CD14-positive monocyte (primary cell): Measurements from ENCODE around the gene DIPK1A. TPM values are rescaled to one million over a fixed set of nuclear protein-coding genes. Genes with fewer than 3 reads are reported as not detected.

Source experiments
- DNase-seq, 3 donors: peaks; one replicate each; pipeline ENCODE4 v3.0.0-alpha.2; 2011 to 2022
- H2AFZ ChIP-seq: 2 replicates; pipeline ENCODE4 v1.6.0; 2012; ENCODE audit warnings: mild to moderate bottlenecking, low read depth, low read length, inconsistent platforms; ENCODE audit not compliant: insufficient read depth, poor library complexity, severe bottlenecking
- H3K27ac ChIP-seq, 2 donors: 1 replicate in 1 of 2; 2 replicates in 1 of 2; pipeline ENCODE4 v1.5.1; 2012 to 2013; ENCODE audit warnings: low read length in 2 of 2, control low read depth in 1 of 2, inconsistent platforms in 1 of 2, low read depth in 1 of 2, mild to moderate bottlenecking in 1 of 2
- H3K27me3 ChIP-seq, 2 donors: one replicate each; pipeline versions ENCODE4 v1.6.0 to v1.6.1; 2011 to 2013; ENCODE audit warnings: low read length in 2 of 2; ENCODE audit not compliant: control insufficient read depth in 2 of 2, insufficient read depth in 2 of 2
- H3K36me3 ChIP-seq, 2 donors: replicated peaks in 1 of 2; 1 replicate in 1 of 2; 2 replicates in 1 of 2; pipeline versions ENCODE4 v1.5.1 to v1.6.1; 2012 to 2013; ENCODE audit warnings: low read length in 2 of 2, control low read depth in 1 of 2, inconsistent platforms in 1 of 2, mild to moderate bottlenecking in 1 of 2; ENCODE audit not compliant: insufficient read depth in 2 of 2, control insufficient read depth in 1 of 2
- H3K4me1 ChIP-seq, 2 donors: 1 replicate in 1 of 2; 2 replicates in 1 of 2; pipeline versions ENCODE4 v1.5.1 to v1.6.1; 2012 to 2013; ENCODE audit warnings: low read length in 2 of 2, control low read depth in 1 of 2, inconsistent platforms in 1 of 2, mild to moderate bottlenecking in 1 of 2, moderate library complexity in 1 of 2; ENCODE audit not compliant: insufficient read depth in 2 of 2, control insufficient read depth in 1 of 2
- H3K4me2 ChIP-seq: replicated peaks from 2 replicates; pipeline ENCODE3; 2012; ENCODE audit warnings: low read length, moderate library complexity, mild to moderate bottlenecking; ENCODE audit not compliant: poor library complexity, severe bottlenecking; ENCODE audit errors: extremely low read depth
- H3K4me3 ChIP-seq, 3 experiments: fragments of 200-600 bp in 1 of 3; sonication (generic) in 1 of 3; replicated peaks in 1 of 3; 1 replicate in 2 of 3; 2 replicates in 1 of 3; pipeline ENCODE4 v1.5.1; 2011 to 2013; ENCODE audit warnings: low read length in 3 of 3, mild to moderate bottlenecking in 3 of 3, control low read depth in 2 of 3, low read depth in 2 of 3, inconsistent platforms in 1 of 3, moderate library complexity in 1 of 3
- H3K79me2 ChIP-seq: 2 replicates; pipeline ENCODE4 v1.6.0; 2012; ENCODE audit warnings: mild to moderate bottlenecking, control low read depth, inconsistent platforms, low read length, moderate library complexity; ENCODE audit not compliant: insufficient read depth
- H3K9ac ChIP-seq: 2 replicates; pipeline ENCODE4 v1.6.0; 2017; ENCODE audit warnings: low read length, mild to moderate bottlenecking; ENCODE audit not compliant: insufficient read depth, poor library complexity, severe bottlenecking
- H3K9me3 ChIP-seq, 2 donors: replicated peaks in 1 of 2; 1 replicate in 1 of 2; 2 replicates in 1 of 2; pipeline versions ENCODE4 v1.5.1 to v1.6.1; 2012 to 2013; ENCODE audit warnings: low read length in 2 of 2, control low read depth in 1 of 2; ENCODE audit not compliant: control insufficient read depth in 1 of 2, insufficient read depth in 1 of 2
- H4K20me1 ChIP-seq: 2 replicates; pipeline ENCODE4 v1.6.0; 2012; ENCODE audit warnings: mild to moderate bottlenecking, low read length, control low read depth, moderate library complexity; ENCODE audit not compliant: insufficient read depth
- H3K27ac Mint-ChIP-seq, 7 donors: one replicate each; pipeline ENCODE4 v1.8.0; 2020; ENCODE audit warnings: mild to moderate bottlenecking in 7 of 7, mixed read lengths in 7 of 7, moderate library complexity in 6 of 7, inconsistent platforms in 2 of 7
- H3K27me3 Mint-ChIP-seq, 3 donors: one replicate each; pipeline ENCODE4 v1.8.0; 2021 to 2022; ENCODE audit warnings: low read depth in 3 of 3, mild to moderate bottlenecking in 3 of 3, mixed read lengths in 3 of 3, moderate library complexity in 3 of 3, inconsistent platforms in 1 of 3
- H3K36me3 Mint-ChIP-seq, 2 donors: one replicate each; pipeline ENCODE4 v1.8.0; 2020; ENCODE audit warnings: mixed read lengths in 2 of 2, inconsistent platforms in 1 of 2, mild to moderate bottlenecking in 1 of 2
- H3K4me1 Mint-ChIP-seq: one replicate; pipeline ENCODE4 v1.8.0; 2020; ENCODE audit warnings: mild to moderate bottlenecking, mixed read lengths
- H3K4me3 Mint-ChIP-seq, 2 donors: one replicate each; pipeline ENCODE4 v1.8.0; 2020; ENCODE audit warnings: mild to moderate bottlenecking in 2 of 2, mixed read lengths in 2 of 2, moderate library complexity in 1 of 2
- H3K9me3 Mint-ChIP-seq, 7 donors: one replicate each; pipeline ENCODE4 v1.8.0; 2020 to 2022; ENCODE audit warnings: mixed read lengths in 7 of 7, mild to moderate bottlenecking in 6 of 7, moderate library complexity in 6 of 7, inconsistent platforms in 2 of 7
- CTCF ChIP-seq: fragments of 200-600 bp; IDR thresholded peaks from one replicate; pipeline ENCODE4 v1.8.0; 2022; ENCODE audit warnings: antibody characterized with exemption, mild to moderate bottlenecking
- WGBS: methylation state at CpG from one replicate; pipeline ENCODE4 v1.1.5; 2013; ENCODE audit warnings: missing lambda C conversion rate; ENCODE audit not compliant: insufficient coverage; 5-methylcytosine and 5-hydroxymethylcytosine counted together
- intact Hi-C, 2 donors: fragments of 100-400 bp; cut with micrococcal nuclease; formaldehyde crosslinking; loops; one replicate each; pipeline versions ENCODE4 v1.15.0 to v1.15.1; 2023
- polyA plus RNA-seq, 3 donors: library from polyadenylated mRNA; depleted of rRNA in 1 of 3; unstranded in 2 of 3; stranded (reverse) in 1 of 3; fragments of 300-500 nt in 2 of 3; fragments of >200 nt in 1 of 3; fragmentation: Illumina TruSeq in 2 of 3; gene quantifications; 1 replicate in 2 of 3; 2 replicates in 1 of 3; pipeline ENCODE4 v1.2.3, GENCODE V29; 2012 to 2021

The DIPK1A gene
- polyA plus RNA-seq, 3 donors, result 0.45 to 1.4 (median 0.83) TPM

GRCh38 chr1:92957030-92957734, 4.1 kb downstream of the DIPK1A start:
- Histone ChIP-seq H3K4me2 (no peak overlapping the region), H3K9me3 (no peaks in the 10 kb centered on the region), H3K79me2 (peaks cover 10% of the 10 kb centered on the region), H3K4me1 (peaks cover 28 to 36% of the 10 kb centered on the region in 2 donors), H3K4me3 (no peak overlapping the region), H3K27me3 (peaks cover 0 to 2% of the 10 kb centered on the region in 2 donors), H2AFZ (no peak overlapping the region), H3K9ac (no peak overlapping the region), H3K27ac (no peak overlapping the region), H3K36me3 (no peaks in the 10 kb centered on the region), H4K20me1 (no peaks in the 10 kb centered on the region)
- Mint-ChIP-seq H3K36me3 (no peaks in the 10 kb centered on the region), H3K27ac (no peak overlapping the region), H3K9me3 (peaks cover 0 to 5% (median 0%) of the 10 kb centered on the region in 7 donors), H3K27me3 (peaks cover 4 to 8% (median 6%) of the 10 kb centered on the region in 3 donors), H3K4me1 (peaks cover 31% of the 10 kb centered on the region), H3K4me3 (no peak overlapping the region)
- DNase-seq, result no peak
- intact Hi-C loops, result no loop called here
- WGBS, result 82% methylated on average over 1 of the region's 5 CpGs
- no peak for TF ChIP-seq CTCF

GRCh38 chr1:92956254-92957029, 4.8 kb downstream of the DIPK1A start:
- Histone ChIP-seq H3K27ac (no peak overlapping the region), H3K4me2 (no peak overlapping the region), H3K27me3 (no peaks in the 10 kb centered on the region), H3K4me1 (peaks cover 29 to 39% of the 10 kb centered on the region in 2 donors), H3K36me3 (no peaks in the 10 kb centered on the region), H3K9ac (no peak overlapping the region), H3K79me2 (peaks cover 13% of the 10 kb centered on the region), H3K4me3 (no peak overlapping the region), H3K9me3 (no peaks in the 10 kb centered on the region), H4K20me1 (no peaks in the 10 kb centered on the region), H2AFZ (no peak overlapping the region)
- no peak overlapping the region for H3K27ac Mint-ChIP-seq
- no peaks in the 10 kb centered on the region for H3K36me3 Mint-ChIP-seq
- 100% methylated on average over 1 of the region's 2 CpGs for WGBS
- H3K4me3 Mint-ChIP-seq, result no peak overlapping the region
- peaks cover 2 to 7% (median 4%) of the 10 kb centered on the region in 3 donors for H3K27me3 Mint-ChIP-seq
- DNase-seq, result no peak
- intact Hi-C loops, result no loop called here
- peaks cover 0 to 5% (median 0%) of the 10 kb centered on the region in 7 donors for H3K9me3 Mint-ChIP-seq
- peaks cover 36% of the 10 kb centered on the region for H3K4me1 Mint-ChIP-seq
- no peak for TF ChIP-seq CTCF
